Hypothalamus (tissue), 51 donors: Measurements from ENCODE around the gene SERINC5.
"Not testable (repeated sequence)": the region's sequence is repeated elsewhere in the genome, so short reads cannot be mapped to it uniquely, and the experiment has no call there.

ENCODE experiments used
- DNase-seq, 51 donors: peaks; one replicate each; lab custom pipeline; 2025; lab: John Stamatoyannopoulos, UW

SERINC5 gene

GRCh38 chr5:80143491-80143890 lies 112.4 kb downstream of the SERINC5 start:
- DNase-seq, result no peak

GRCh38 chr5:80142996-80143395 lies 112.9 kb downstream of the SERINC5 start:
- DNase-seq, result no peak

GRCh38 chr5:80141681-80142080 lies 114.2 kb downstream of the SERINC5 start:
- no peak for DNase-seq

GRCh38 chr5:80141147-80141671 lies 114.6 kb downstream of the SERINC5 start:
- peak in 39 of 51 donors; percentile 11 to 69 (median 39) for DNase-seq

GRCh38 chr5:80140496-80140895 lies 115.4 kb downstream of the SERINC5 start:
- no peak for DNase-seq

GRCh38 chr5:80139466-80139972 lies 116.3 kb downstream of the SERINC5 start:
- no peak for DNase-seq

GRCh38 chr5:80138486-80138885 lies 117.4 kb downstream of the SERINC5 start:
- DNase-seq, result no peak

GRCh38 chr5:80136798-80137197 lies 119.0 kb downstream of the SERINC5 start:
- not testable (repeated sequence) for DNase-seq

- DNase-seq, result no peak
These were observed 121.0 kb downstream of the SERINC5 start for GRCh38 chr5:80134876-80135275.

GRCh38 chr5:80129146-80129545 lies 126.7 kb downstream of the SERINC5 start:
- DNase-seq, result no peak

GRCh38 chr5:80128141-80128540 lies 127.7 kb downstream of the SERINC5 start:
- DNase-seq, result no peak

- DNase-seq, result no peak
These were observed 128.7 kb downstream of the SERINC5 start for GRCh38 chr5:80127116-80127552.

GRCh38 chr5:80125962-80126480 lies 129.8 kb downstream of the SERINC5 start:
- peak in 1 of 51 donors; percentile 22 for DNase-seq

GRCh38 chr5:80125022-80125961 lies 130.6 kb downstream of the SERINC5 start:
- DNase-seq, result no peak

- DNase-seq, result no peak
These were observed 131.5 kb downstream of the SERINC5 start for GRCh38 chr5:80124121-80124918.

- peak in 6 of 51 donors; percentile 6 to 20 (median 14) for DNase-seq
These were observed 133.3 kb downstream of the SERINC5 start for GRCh38 chr5:80122579-80122978.

GRCh38 chr5:80119372-80119771 lies 136.5 kb downstream of the SERINC5 start:
- no peak for DNase-seq

- DNase-seq, result no peak
These were observed 138.4 kb downstream of the SERINC5 start for GRCh38 chr5:80117446-80117845.

- DNase-seq, result no peak
These were observed 139.4 kb downstream of the SERINC5 start for GRCh38 chr5:80116465-80116864.

GRCh38 chr5:80116000-80116399 lies 139.8 kb downstream of the SERINC5 start:
- no peak for DNase-seq

- no peak for DNase-seq
These were observed 141.0 kb downstream of the SERINC5 start for GRCh38 chr5:80114860-80115259.
